HepG2 (cell line): ENCODE data around the gene NDUFA5. TPM values are rescaled to one million over a fixed set of nuclear protein-coding genes. Genes with fewer than 3 reads are reported as not detected.
A peak's percentile ranks its signal among the peaks of the same experiment; 100 is the strongest.

Experiments used
- ATF4 ChIP-seq, 2 experiments: fragments of 450-650 bp in 1 of 2; sonication (generic) in 1 of 2; formaldehyde crosslinking; IDR thresholded peaks; 2 replicates each; pipeline versions ENCODE4 v1.5.0 to v1.8.0; 2020 to 2022; ENCODE audit warnings: mild to moderate bottlenecking in 1 of 2, missing genetic modification reagents in 1 of 2
- DR1 ChIP-seq: sonication (generic); formaldehyde crosslinking; IDR thresholded peaks from 2 replicates; pipeline ENCODE4 v1.8.0; 2021; ENCODE audit warnings: mild to moderate bottlenecking, missing genetic modification reagents, inconsistent platforms
- FOXA3 ChIP-seq: IDR thresholded peaks from 2 replicates; pipeline ENCODE4 v1.6.1; 2016; ENCODE audit warnings: missing genetic modification reagents, missing compliant biosample characterization
- KAT2B ChIP-seq: fragments of 150-350 bp; IDR thresholded peaks from 2 replicates; pipeline ENCODE4 v1.6.1; 2014; ENCODE audit warnings: low read depth, low read length, borderline replicate concordance
- MAZ ChIP-seq, 2 experiments: sonication (generic) in 1 of 2; formaldehyde crosslinking in 1 of 2; IDR thresholded peaks; 2 replicates each; pipeline versions ENCODE4 v1.5.0 to v1.6.1; 2012 to 2020; ENCODE audit warnings: low read depth in 2 of 2, mild to moderate bottlenecking in 2 of 2, borderline replicate concordance in 1 of 2, improper control_type of control experiment in 1 of 2, low read length in 1 of 2, missing genetic modification reagents in 1 of 2, moderate library complexity in 1 of 2
- MXD4 ChIP-seq: IDR thresholded peaks from 2 replicates; pipeline ENCODE4 v1.6.1; 2016; ENCODE audit warnings: mild to moderate bottlenecking, missing biosample characterization, missing genetic modification reagents
- NFE2L1 ChIP-seq: sonication (generic); formaldehyde crosslinking; IDR thresholded peaks from 2 replicates; pipeline ENCODE4 v1.4.0; 2020; ENCODE audit warnings: missing genetic modification reagents, mild to moderate bottlenecking, borderline replicate concordance
- POGZ ChIP-seq: sonication (generic); formaldehyde crosslinking; IDR thresholded peaks from 2 replicates; pipeline ENCODE4 v1.4.0; 2020; ENCODE audit warnings: mild to moderate bottlenecking, missing genetic modification reagents
- PRDM10 ChIP-seq: sonication (generic); formaldehyde crosslinking; IDR thresholded peaks from 2 replicates; pipeline ENCODE4 v1.4.0; 2020; ENCODE audit warnings: low read depth, missing genetic modification reagents
- RAD51 ChIP-seq: fragments of 450-650 bp; IDR thresholded peaks from 2 replicates; pipeline ENCODE4 v1.6.1; 2016; ENCODE audit warnings: borderline replicate concordance
- SAP130 ChIP-seq: IDR thresholded peaks from 2 replicates; pipeline ENCODE4 v1.6.1; 2016; ENCODE audit warnings: low read depth
- ZBTB3 ChIP-seq: sonication (generic); formaldehyde crosslinking; IDR thresholded peaks from 2 replicates; pipeline ENCODE4 v1.4.0; 2020; ENCODE audit warnings: low read depth, mild to moderate bottlenecking, moderate library complexity, missing genetic modification reagents, borderline replicate concordance
- ZC3H13 ChIP-seq: sonication (generic); formaldehyde crosslinking; IDR thresholded peaks from 2 replicates; pipeline ENCODE4 v1.8.1; 2023; ENCODE audit warnings: mild to moderate bottlenecking, missing genetic modification reagents, moderate library complexity
- ZNF564 ChIP-seq: sonication (generic); formaldehyde crosslinking; IDR thresholded peaks from 2 replicates; pipeline ENCODE4 v1.8.1; 2023; ENCODE audit warnings: mild to moderate bottlenecking, missing genetic modification reagents
- ZNF567 ChIP-seq: sonication (generic); formaldehyde crosslinking; IDR thresholded peaks from 2 replicates; pipeline ENCODE4 v1.8.1; 2023; ENCODE audit warnings: mild to moderate bottlenecking, missing genetic modification reagents, borderline replicate concordance
- ZNF609 ChIP-seq: sonication (generic); formaldehyde crosslinking; IDR thresholded peaks from 2 replicates; pipeline ENCODE4 v1.4.0; 2020; ENCODE audit warnings: mild to moderate bottlenecking, missing genetic modification reagents, borderline replicate concordance
- ZNF703 ChIP-seq: sonication (generic); formaldehyde crosslinking; IDR thresholded peaks from 2 replicates; pipeline ENCODE4 v1.5.1; 2020; ENCODE audit warnings: missing genetic modification reagents, mild to moderate bottlenecking, moderate library complexity, borderline replicate concordance
- polyA plus RNA-seq, 8 experiments: library from polyadenylated mRNA; depleted of rRNA in 3 of 8; stranded (reverse) in 7 of 8; unstranded in 1 of 8; fragments of >200 nt; fragmentation: Illumina TruSeq in 4 of 8; extraction: Trizol in 4 of 8; gene quantifications; 2 replicates each; pipeline versions ENCODE4 v1.2.1 to v1.2.3, GENCODE V29; 2011 to 2016; ENCODE audit warnings: low read depth in 4 of 8, missing spikeins in 1 of 8, mixed read lengths in 1 of 8; ENCODE audit not compliant: insufficient read depth in 1 of 8
- total RNA-seq, 5 experiments: library from RNA; depleted of rRNA; stranded (reverse); fragments of >200 nt; fragmentation: Illumina TruSeq; extraction: Trizol; gene quantifications; 2 replicates each; pipeline ENCODE4 v1.2.3, GENCODE V29; 2016; ENCODE audit warnings: low read depth in 1 of 5

NDUFA5 gene
- total and polyA plus RNA-seq, 2 of the 13 experiments (the other 11 are each of a cell fraction or from before 2014, with no cell fraction given): 16.9 to 55.9 TPM

DNA sequence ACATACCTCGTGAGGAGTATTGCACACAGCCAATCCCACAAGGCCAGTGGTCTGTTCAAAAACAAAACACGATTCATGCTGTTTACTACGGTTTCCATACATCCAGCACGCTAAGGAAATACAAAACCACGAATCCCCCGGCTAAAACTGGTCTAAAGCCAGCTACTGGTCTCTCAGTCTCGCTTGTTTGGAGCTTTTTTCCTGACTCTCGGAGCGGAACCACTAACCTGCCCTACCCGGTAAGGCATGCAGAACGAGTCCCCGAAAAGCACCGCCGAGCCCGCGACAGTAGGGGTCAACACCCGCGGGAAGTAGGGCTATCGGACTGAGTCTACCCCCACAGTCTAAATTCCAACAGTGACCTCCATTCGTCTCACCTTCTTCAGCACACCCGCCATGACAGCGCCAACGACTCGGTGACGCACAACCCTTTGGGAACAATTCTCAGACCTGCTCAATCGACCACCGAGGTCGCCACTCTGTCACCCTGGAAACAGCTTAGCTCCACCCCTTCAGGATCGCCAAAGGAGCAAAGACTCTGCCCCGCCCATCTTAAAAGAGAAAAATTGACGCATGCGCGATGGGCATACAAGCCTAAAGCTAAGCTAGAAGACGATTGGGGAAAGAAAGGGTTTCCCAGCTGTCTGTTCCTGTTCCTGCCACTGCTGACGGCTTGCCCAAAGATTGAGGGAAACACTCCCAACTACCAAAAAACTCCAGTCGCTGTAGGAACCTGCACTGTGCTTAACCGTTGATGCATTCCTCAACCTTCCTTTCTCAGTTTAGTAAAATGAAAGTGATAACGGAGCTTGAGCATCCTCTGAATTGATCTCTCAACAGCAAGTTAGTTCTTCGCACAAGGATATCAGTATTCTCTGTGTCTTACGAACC lies at the start of gene NDUFA5 (continued):
- no peak for TF ChIP-seq ZNF609 (CRISPR knock-in tag)
- peak; percentile 29; the same call in 1 of the 2 replicates for TF ChIP-seq FOXA3 (CRISPR knock-in tag)
- no peak for TF ChIP-seq NFE2L1 (CRISPR knock-in tag)
- TF ChIP-seq ZNF567 (CRISPR knock-in tag): no peak
- TF ChIP-seq RAD51: no peak
- TF ChIP-seq ATF4 (CRISPR knock-in tag; IDR thresholded peaks at IDR 0.05): no peak
- no peak for TF ChIP-seq ZC3H13 (CRISPR knock-in tag)
- TF ChIP-seq ZNF703 (CRISPR knock-in tag): no peak
- no peak for TF ChIP-seq ZNF564 (CRISPR knock-in tag)
- TF ChIP-seq POGZ (CRISPR knock-in tag): peak; percentile 90
- TF ChIP-seq ZBTB3: no peak
- peak; percentile 95 for TF ChIP-seq SAP130 (CRISPR knock-in tag)
- no peak for TF ChIP-seq PRDM10 (CRISPR knock-in tag)
- TF ChIP-seq MAZ (IDR thresholded peaks at IDR 0.05; ENCODE audit: borderline replicate concordance, low read depth, low read length): peak; percentile 46; the same call in 1 of the 2 replicates
- TF ChIP-seq MAZ (CRISPR knock-in tag; IDR thresholded peaks at IDR 0.05; ENCODE audit: low read depth): peak; percentile 11; the same call in 1 of the 2 replicates
- TF ChIP-seq MXD4 (CRISPR knock-in tag): 0 out of 2 replicates have a peak, but pooled peaks have one; percentile 19
- TF ChIP-seq DR1 (CRISPR knock-in tag): no peak
- TF ChIP-seq KAT2B: no peak
